ENCODE data around the gene SMURF1.

- TF ChIP-seq POLR2A (IDR thresholded peaks at IDR 0.05; ENCODE audit: low read depth) (no peak), CTCF (IDR thresholded peaks at IDR 0.05) (no peak)
Measured at GRCh38 chr7:99028261-99028973, 115.5 kb downstream of the SMURF1 start.

All from esophagus muscularis mucosa (tissue), 3 donors.